HepG2 (cell line): ENCODE data around the gene WDR54. TPM values are rescaled to one million over a fixed set of nuclear protein-coding genes. Genes with fewer than 3 reads are reported as not detected.

Experiments
- AKAP8 ChIP-seq: sonication (generic); formaldehyde crosslinking; IDR thresholded peaks from 2 replicates; pipeline ENCODE4 v1.5.1; 2020; ENCODE audit warnings: mild to moderate bottlenecking, missing genetic modification reagents
- CBX2 ChIP-seq, 2 experiments: fragments of 200-600 bp in 1 of 2; sonication (generic); formaldehyde crosslinking in 1 of 2; IDR thresholded peaks; 2 replicates each; pipeline versions ENCODE4 v1.7.0 to v1.8.1; 2018 to 2022; ENCODE audit warnings: low read depth in 2 of 2, low read length in 1 of 2, mild to moderate bottlenecking in 1 of 2, missing genetic modification reagents in 1 of 2
- CCAR2 ChIP-seq: fragments of 200-400 bp; formaldehyde crosslinking; optimal IDR thresholded peaks from 2 replicates; pipeline ENCODE3; 2018; ENCODE audit warnings: low read depth, mild to moderate bottlenecking, low read length, moderate library complexity
- ELF3 ChIP-seq: IDR thresholded peaks from 2 replicates; pipeline ENCODE4 v1.6.1; 2016; ENCODE audit warnings: missing genetic modification reagents, missing compliant biosample characterization
- GTF2F1 ChIP-seq: fragments of 150-350 bp; IDR thresholded peaks from 2 replicates; pipeline ENCODE4 v1.6.1; 2014; ENCODE audit warnings: low read length
- MAF1 ChIP-seq: sonication (generic); formaldehyde crosslinking; IDR thresholded peaks from 2 replicates; pipeline ENCODE4 v1.5.0; 2020; ENCODE audit warnings: missing genetic modification reagents, borderline replicate concordance
- MTF1 ChIP-seq: sonication (generic); formaldehyde crosslinking; IDR thresholded peaks from 2 replicates; pipeline ENCODE4 v1.5.0; 2020; ENCODE audit warnings: missing genetic modification reagents
- PLRG1 ChIP-seq: fragments of 450-650 bp; conservative IDR thresholded peaks from 2 replicates; pipeline ENCODE4 v1.6.1; 2016
- PLSCR1 ChIP-seq: sonication (generic); formaldehyde crosslinking; IDR thresholded peaks from 2 replicates; pipeline ENCODE4 v1.5.0; 2020; ENCODE audit warnings: missing genetic modification reagents, mild to moderate bottlenecking, borderline replicate concordance
- RBM39 ChIP-seq: fragments of 200-400 bp; formaldehyde crosslinking; IDR thresholded peaks from one replicate; pipeline ENCODE4 v1.6.1; 2018; ENCODE audit warnings: antibody characterized with exemption, mild to moderate bottlenecking, low read depth, low read length; ENCODE audit not compliant: poor library complexity, severe bottlenecking
- SMAD1 ChIP-seq: sonication (generic); formaldehyde crosslinking; IDR thresholded peaks from 2 replicates; pipeline ENCODE4 v1.4.0; 2020; ENCODE audit warnings: missing genetic modification reagents, low read depth, mild to moderate bottlenecking, borderline replicate concordance
- SMARCC2 ChIP-seq: fragments of 450-650 bp; IDR thresholded peaks from 2 replicates; pipeline ENCODE4 v1.6.1; 2017; ENCODE audit warnings: antibody characterized with exemption, mild to moderate bottlenecking
- SPEN ChIP-seq: sonication (generic); formaldehyde crosslinking; IDR thresholded peaks from 2 replicates; pipeline ENCODE4 v1.5.1; 2020; ENCODE audit warnings: low read depth, mild to moderate bottlenecking, missing genetic modification reagents
- THRA ChIP-seq: sonication (generic); formaldehyde crosslinking; IDR thresholded peaks from 2 replicates; pipeline ENCODE4 v1.4.0; 2020; ENCODE audit warnings: missing genetic modification reagents, borderline replicate concordance
- TP53 ChIP-seq: sonication (generic); formaldehyde crosslinking; conservative IDR thresholded peaks from 2 replicates; pipeline ENCODE4 v1.4.0; 2020; ENCODE audit warnings: missing genetic modification reagents
- ZBTB7A ChIP-seq: sonication (generic); formaldehyde crosslinking; IDR thresholded peaks from 2 replicates; pipeline ENCODE4 v1.8.0; 2022; ENCODE audit warnings: mild to moderate bottlenecking, missing genetic modification reagents
- ZFP82 ChIP-seq: sonication (generic); formaldehyde crosslinking; IDR thresholded peaks from 2 replicates; pipeline ENCODE4 v1.5.1; 2020; ENCODE audit warnings: mild to moderate bottlenecking, missing genetic modification reagents, borderline replicate concordance
- ZNF20 ChIP-seq: sonication (generic); formaldehyde crosslinking; IDR thresholded peaks from 2 replicates; pipeline ENCODE4 v1.4.0; 2020; ENCODE audit warnings: mild to moderate bottlenecking, moderate library complexity, missing genetic modification reagents
- ZNF263 ChIP-seq: sonication (generic); formaldehyde crosslinking; IDR thresholded peaks from 2 replicates; pipeline ENCODE4 v1.4.0; 2020; ENCODE audit warnings: missing genetic modification reagents
- ZNF296 ChIP-seq: sonication (generic); formaldehyde crosslinking; conservative IDR thresholded peaks from 2 replicates; pipeline ENCODE4 v1.5.0; 2020; ENCODE audit warnings: mild to moderate bottlenecking, missing genetic modification reagents
- ZNF329 ChIP-seq: sonication (generic); formaldehyde crosslinking; IDR thresholded peaks from 2 replicates; pipeline ENCODE4 v1.9.0; 2021; ENCODE audit warnings: low read depth, mild to moderate bottlenecking, missing genetic modification reagents
- ZNF446 ChIP-seq: sonication (generic); formaldehyde crosslinking; IDR thresholded peaks from 2 replicates; pipeline ENCODE4 v1.5.0; 2020; ENCODE audit warnings: mild to moderate bottlenecking, missing genetic modification reagents
- ZNF530 ChIP-seq: sonication (generic); formaldehyde crosslinking; IDR thresholded peaks from 2 replicates; pipeline ENCODE4 v1.5.0; 2020; ENCODE audit warnings: low read depth, mild to moderate bottlenecking, missing genetic modification reagents
- ZNF615 ChIP-seq: sonication (generic); formaldehyde crosslinking; IDR thresholded peaks from 2 replicates; pipeline ENCODE4 v1.5.0; 2020; ENCODE audit warnings: mild to moderate bottlenecking, missing genetic modification reagents, borderline replicate concordance
- ZNF616 ChIP-seq: sonication (generic); formaldehyde crosslinking; IDR thresholded peaks from 2 replicates; pipeline ENCODE4 v1.5.0; 2020; ENCODE audit warnings: low read depth, mild to moderate bottlenecking, missing genetic modification reagents
- ZNF761 ChIP-seq: sonication (generic); formaldehyde crosslinking; conservative IDR thresholded peaks from 2 replicates; pipeline ENCODE4 v1.4.0; 2020; ENCODE audit warnings: mild to moderate bottlenecking, missing genetic modification reagents
- ZNF766 ChIP-seq: sonication (generic); formaldehyde crosslinking; IDR thresholded peaks from 2 replicates; pipeline ENCODE4 v1.5.0; 2020; ENCODE audit warnings: missing genetic modification reagents, borderline replicate concordance
- ZNF775 ChIP-seq: sonication (generic); formaldehyde crosslinking; IDR thresholded peaks from 2 replicates; pipeline ENCODE4 v1.4.0; 2020; ENCODE audit warnings: missing genetic modification reagents, mild to moderate bottlenecking, moderate library complexity, borderline replicate concordance
- ZNF781 ChIP-seq: sonication (generic); formaldehyde crosslinking; IDR thresholded peaks from 2 replicates; pipeline ENCODE4 v1.5.1; 2020; ENCODE audit warnings: borderline replicate concordance, mild to moderate bottlenecking, missing genetic modification reagents; ENCODE audit errors: not compliant biosample characterization
- polyA plus RNA-seq, 8 experiments: library from polyadenylated mRNA; depleted of rRNA in 3 of 8; stranded (reverse) in 7 of 8; unstranded in 1 of 8; fragments of >200 nt; fragmentation: Illumina TruSeq in 4 of 8; extraction: Trizol in 4 of 8; gene quantifications; 2 replicates each; pipeline versions ENCODE4 v1.2.1 to v1.2.3, GENCODE V29; 2011 to 2016; ENCODE audit warnings: low read depth in 4 of 8, missing spikeins in 1 of 8, mixed read lengths in 1 of 8; ENCODE audit not compliant: insufficient read depth in 1 of 8
- total RNA-seq, 5 experiments: library from RNA; depleted of rRNA; stranded (reverse); fragments of >200 nt; fragmentation: Illumina TruSeq; extraction: Trizol; gene quantifications; 2 replicates each; pipeline ENCODE4 v1.2.3, GENCODE V29; 2016; ENCODE audit warnings: low read depth in 1 of 5

WDR54 gene
- total and polyA plus RNA-seq, 2 of the 13 experiments (the other 11 are each of a cell fraction or from before 2014, with no cell fraction given), result 2.0 to 17.3 TPM

GRCh38 chr2:74441690-74442482 is 20.4 kb downstream of the WDR54 start, which contains the start of gene RTKN (continued):
- TF ChIP-seq PLRG1, result no peak
- no peak for TF ChIP-seq ZNF20
- peak; percentile 95 for TF ChIP-seq AKAP8 (CRISPR knock-in tag)
- peak; percentile 57; the same call in 1 of the 2 replicates for TF ChIP-seq GTF2F1
- TF ChIP-seq ZNF615 (CRISPR knock-in tag), result no peak
- peak; percentile 92; the same call in 1 of the 2 replicates for TF ChIP-seq SMAD1 (CRISPR knock-in tag)
- peak; percentile 84 for TF ChIP-seq ZNF296 (CRISPR knock-in tag)
- no peak for TF ChIP-seq SMARCC2
- peak; percentile 79 for TF ChIP-seq SPEN
- peak; percentile 52; the same call in 1 of the 2 replicates for TF ChIP-seq MTF1 (CRISPR knock-in tag)
- 0 out of 2 replicates have a peak, but pooled peaks have one; percentile 73 for TF ChIP-seq ZNF775 (CRISPR knock-in tag)
- peak; percentile 47; the same call in 1 of the 2 replicates for TF ChIP-seq MAF1 (CRISPR knock-in tag)
- TF ChIP-seq ZNF761 (CRISPR knock-in tag), result 0 out of 2 replicates have a peak, but pooled peaks have one; percentile 44
- peak; percentile 70 for TF ChIP-seq RBM39
- no peak for TF ChIP-seq CCAR2
- TF ChIP-seq ZNF766 (CRISPR knock-in tag), result peak; percentile 26
- peak; percentile 89; the same call in 1 of the 2 replicates for TF ChIP-seq ZNF446 (CRISPR knock-in tag)
- peak; percentile 44; the same call in 1 of the 2 replicates for TF ChIP-seq ZNF263 (CRISPR knock-in tag)
- peak; percentile 77 for TF ChIP-seq ZNF781 (CRISPR knock-in tag)
- no peak for TF ChIP-seq ZFP82 (CRISPR knock-in tag)
- TF ChIP-seq ZNF530 (CRISPR knock-in tag), result 0 out of 2 replicates have a peak, but pooled peaks have one; percentile 67
- no peak; the same call in none of the 2 replicates for TF ChIP-seq THRA
- TF ChIP-seq ZNF616, result 0 out of 2 replicates have a peak, but pooled peaks have one; percentile 24
- no peak for TF ChIP-seq CBX2 (IDR thresholded peaks at IDR 0.05; ENCODE audit: low read depth, low read length)
- TF ChIP-seq CBX2 (CRISPR knock-in tag; IDR thresholded peaks at IDR 0.05; ENCODE audit: low read depth), result 0 out of 2 replicates have a peak, but pooled peaks have one; percentile 92
- peak; percentile 92 for TF ChIP-seq PLSCR1
- no peak; the same call in 1 of the 2 replicates for TF ChIP-seq TP53 (CRISPR knock-in tag)
- TF ChIP-seq ZBTB7A, result peak; percentile 74
- peak; percentile 46; the same call in 1 of the 2 replicates for TF ChIP-seq ZNF329
- TF ChIP-seq ELF3 (CRISPR knock-in tag), result peak; percentile 61
